ENCODE data around the gene SLC4A2.

Gene SLC4A2

GRCh38 chr7:151012911-151013347 is 46.5 kb upstream of the SLC4A2 start:
- no peaks in the 10 kb centered on the region for H3K36me3 ChIP-seq (ENCODE audit: control insufficient read depth, insufficient read depth, low read length)
- H3K4me3 ChIP-seq (replicated peaks; ENCODE audit: low read depth, low read length), result no peak overlapping the region
- no peak for DNase-seq (ENCODE audit: extremely low read depth, insufficient read length)
- TF ChIP-seq CTCF (IDR thresholded peaks at IDR 0.05; ENCODE audit: insufficient read depth, low read length, poor library complexity, severe bottlenecking), result peak; percentile 31
- H3K27me3 ChIP-seq (replicated peaks; ENCODE audit: control insufficient read depth, insufficient read depth, low read length), result no peaks in the 10 kb centered on the region; the same call in 1 of the 2 replicates

GRCh38 chr7:151013356-151013732 is 46.0 kb upstream of the SLC4A2 start:
- Histone ChIP-seq H3K4me3 (replicated peaks; ENCODE audit: low read depth, low read length) (peak overlapping the region; percentile 63), H3K36me3 (ENCODE audit: control insufficient read depth, insufficient read depth, low read length) (no peaks in the 10 kb centered on the region)
- no peak for TF ChIP-seq CTCF (IDR thresholded peaks at IDR 0.05; ENCODE audit: insufficient read depth, low read length, poor library complexity, severe bottlenecking)

GRCh38 chr7:151013733-151014497 is 45.5 kb upstream of the SLC4A2 start:
- DNase-seq (ENCODE audit: extremely low read depth, insufficient read length), result peak; percentile 82
- no peaks in the 10 kb centered on the region for H3K36me3 ChIP-seq (ENCODE audit: control insufficient read depth, insufficient read depth, low read length)
- TF ChIP-seq CTCF (IDR thresholded peaks at IDR 0.05; ENCODE audit: insufficient read depth, low read length, poor library complexity, severe bottlenecking), result peak; percentile 16
- H3K4me3 ChIP-seq (replicated peaks; ENCODE audit: low read depth, low read length), result peak overlapping the region; percentile 63
- no peaks in the 10 kb centered on the region; the same call in 1 of the 2 replicates for H3K27me3 ChIP-seq (replicated peaks; ENCODE audit: control insufficient read depth, insufficient read depth, low read length)

More at GRCh38 chr7:151013356-151013732, 46.0 kb upstream of the SLC4A2 start:
- no peak for DNase-seq (ENCODE audit: extremely low read depth, insufficient read length)
- no peaks in the 10 kb centered on the region; the same call in 1 of the 2 replicates for H3K27me3 ChIP-seq (replicated peaks; ENCODE audit: control insufficient read depth, insufficient read depth, low read length)

GRCh38 chr7:151014950-151015349 is 44.4 kb upstream of the SLC4A2 start:
- no peak for TF ChIP-seq CTCF (IDR thresholded peaks at IDR 0.05; ENCODE audit: insufficient read depth, low read length, poor library complexity, severe bottlenecking)
- DNase-seq (ENCODE audit: extremely low read depth, insufficient read length), result no peak
- Histone ChIP-seq H3K27me3 (replicated peaks; ENCODE audit: control insufficient read depth, insufficient read depth, low read length) (no peaks in the 10 kb centered on the region; the same call in 1 of the 2 replicates), H3K36me3 (ENCODE audit: control insufficient read depth, insufficient read depth, low read length) (no peaks in the 10 kb centered on the region), H3K4me3 (replicated peaks; ENCODE audit: low read depth, low read length) (no peak overlapping the region)

GRCh38 chr7:151015967-151016366 is 43.4 kb upstream of the SLC4A2 start:
- Histone ChIP-seq H3K4me3 (replicated peaks; ENCODE audit: low read depth, low read length) (no peak overlapping the region), H3K27me3 (replicated peaks; ENCODE audit: control insufficient read depth, insufficient read depth, low read length) (peaks cover 2% of the 10 kb centered on the region; the same call in 1 of the 2 replicates), H3K36me3 (ENCODE audit: control insufficient read depth, insufficient read depth, low read length) (no peaks in the 10 kb centered on the region)
- no peak for TF ChIP-seq CTCF (IDR thresholded peaks at IDR 0.05; ENCODE audit: insufficient read depth, low read length, poor library complexity, severe bottlenecking)
- DNase-seq (ENCODE audit: extremely low read depth, insufficient read length), result no peak

Data from GM06990 (cell line).